Measurements from ENCODE around the gene LAMC2.

The LAMC2 gene

DNA sequence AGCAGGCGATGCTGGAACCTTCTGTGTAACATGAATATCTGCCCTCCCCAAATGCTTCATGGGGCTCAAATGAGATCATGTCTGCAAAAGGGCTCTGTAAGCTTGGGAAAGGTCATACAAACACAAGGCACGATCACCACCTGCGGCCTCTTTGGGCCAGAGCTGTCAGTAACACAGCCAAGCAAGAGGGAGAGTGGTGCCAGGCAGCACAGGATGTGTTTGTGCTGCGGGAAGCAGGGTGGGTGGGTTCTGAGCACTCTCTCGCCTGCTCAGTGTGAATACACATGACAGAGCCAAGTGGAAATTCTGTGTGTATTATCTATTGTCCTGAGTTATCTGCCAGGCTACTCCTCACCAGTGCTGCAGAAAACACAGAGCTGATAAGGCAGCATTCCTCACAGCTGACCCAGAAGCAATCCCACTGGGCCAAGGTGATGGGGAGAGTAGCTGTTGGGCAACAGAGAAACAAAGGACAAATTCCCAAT is 101.2 kb downstream of the LAMC2 start:
- no peak for DNase-seq (ENCODE audit: low spot score)

DNA sequence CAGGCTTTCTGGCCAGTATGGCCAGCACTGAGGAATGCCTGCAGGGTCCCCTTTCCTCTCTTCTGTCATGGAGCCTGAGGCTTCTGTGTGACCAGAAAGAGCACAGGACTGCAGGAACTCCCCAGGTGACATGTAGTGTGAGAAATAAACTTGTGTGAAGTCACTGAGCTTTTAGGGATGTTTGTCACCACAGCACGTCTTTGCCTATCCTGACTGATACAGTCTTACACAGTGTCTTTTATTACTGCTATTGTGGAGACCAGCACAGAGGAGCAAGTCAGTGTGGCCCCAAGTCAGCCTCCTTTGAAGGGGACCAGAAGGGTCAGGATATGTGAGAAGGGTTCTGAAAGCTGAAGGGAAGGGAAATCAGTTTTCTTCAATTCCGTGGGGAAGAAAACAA is 102.5 kb downstream of the LAMC2 start:
- DNase-seq (ENCODE audit: low spot score) = no peak

DNA sequence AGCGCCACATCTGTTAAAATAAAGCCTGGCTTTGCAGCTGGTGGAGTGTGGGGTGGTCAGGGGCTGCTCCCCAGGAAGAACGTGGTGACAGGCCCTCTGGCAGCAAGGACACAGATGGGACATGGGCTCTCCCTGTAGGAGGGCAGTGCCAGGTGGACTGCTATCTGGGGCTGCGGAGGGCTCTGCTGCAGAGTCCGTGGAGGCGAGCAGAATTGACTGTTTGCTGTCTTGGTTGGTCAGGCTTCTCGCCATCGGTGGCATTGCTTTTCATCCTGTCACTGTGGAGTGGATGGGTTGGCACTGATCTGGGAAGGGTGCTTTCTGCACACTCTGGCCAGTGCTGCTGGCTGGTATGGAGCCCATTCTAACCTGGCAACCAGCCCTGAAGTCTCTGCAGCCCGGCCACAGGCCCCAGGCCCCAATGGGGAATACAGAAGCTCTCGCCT is 103.0 kb downstream of the LAMC2 start:
- DNase-seq (ENCODE audit: low spot score) = no peak

DNA sequence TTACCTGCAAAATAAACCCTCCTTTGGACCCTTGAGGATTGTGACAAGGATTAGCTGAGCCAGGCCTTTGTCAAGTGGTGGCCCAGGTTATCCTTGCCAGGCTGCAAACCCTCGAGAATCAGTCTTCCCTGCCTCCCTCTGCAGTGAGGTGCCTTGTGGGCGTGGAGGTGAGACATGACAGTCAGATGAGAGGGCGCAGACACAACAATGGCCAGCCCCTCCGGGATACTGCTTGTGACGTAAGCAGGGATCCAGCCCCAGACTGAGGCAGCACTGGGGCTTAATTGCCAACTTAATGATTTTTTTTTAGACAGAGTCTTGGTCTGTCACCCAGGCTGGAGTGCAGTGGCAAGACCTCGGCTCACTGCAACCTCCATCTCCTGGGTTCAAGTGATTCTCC is 104.6 kb downstream of the LAMC2 start:
- DNase-seq (ENCODE audit: low spot score) = no peak

DNA sequence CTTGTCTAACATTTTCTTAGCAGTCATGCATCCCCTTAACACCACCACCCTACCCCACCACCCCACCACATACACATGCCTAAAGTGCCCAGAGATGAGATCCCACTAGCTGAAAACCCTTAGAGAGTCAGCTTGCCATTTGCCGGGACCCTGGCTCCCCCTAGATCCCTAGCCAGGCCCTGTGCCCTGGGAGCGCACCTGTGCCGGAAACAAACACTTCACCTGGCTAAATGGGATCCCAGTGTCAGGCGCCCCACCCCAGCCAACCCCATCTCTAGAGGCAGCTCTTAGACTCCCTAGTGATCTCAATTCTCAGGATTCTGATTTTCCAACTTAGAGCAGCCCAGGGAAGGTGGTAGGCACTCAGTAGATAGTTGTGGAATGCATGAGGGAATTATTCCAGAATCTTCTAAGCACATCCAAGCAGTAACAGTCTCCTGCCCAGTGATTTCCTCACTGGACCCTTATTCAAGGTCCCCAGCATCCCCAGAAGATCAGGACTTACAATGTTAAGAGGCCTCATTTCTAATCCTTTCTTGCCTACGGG is 105.2 kb downstream of the LAMC2 start:
- DNase-seq (ENCODE audit: low spot score) = no peak

DNA sequence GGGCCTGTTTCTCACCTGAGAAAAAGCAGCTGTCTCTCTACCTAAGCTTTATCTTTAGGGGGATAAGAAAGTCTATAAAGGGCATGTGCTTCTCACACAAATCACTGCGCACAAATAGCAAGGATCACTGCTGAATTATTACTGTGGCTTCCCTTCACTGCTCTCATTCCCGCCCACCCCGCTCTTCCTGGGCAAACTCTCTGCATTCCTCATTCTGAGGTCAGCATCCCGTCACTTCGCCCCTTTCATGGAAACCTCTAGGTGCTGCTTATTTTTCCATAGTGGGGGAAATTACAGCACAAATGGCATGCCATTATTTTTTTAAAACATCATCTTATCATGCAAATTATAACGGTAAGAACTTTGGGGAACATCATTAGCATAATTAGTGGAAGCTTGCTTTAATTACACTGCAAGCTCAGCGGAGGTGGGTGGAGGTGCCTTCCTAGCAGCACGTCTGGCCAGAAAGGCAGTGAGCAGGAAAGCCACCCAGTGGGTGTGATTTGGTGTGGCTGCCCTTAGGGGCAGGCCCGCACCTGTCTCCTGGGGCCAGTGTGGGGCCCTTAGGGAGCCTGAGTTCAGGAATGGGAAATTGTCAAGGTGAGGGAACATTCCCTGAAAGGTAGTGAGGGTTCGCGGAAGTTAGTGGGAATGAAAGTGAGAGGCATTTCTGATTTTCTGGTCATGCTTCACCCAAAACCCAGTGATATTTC is 105.9 kb downstream of the LAMC2 start:
- peak; percentile 70 for DNase-seq (ENCODE audit: low spot score)

DNA sequence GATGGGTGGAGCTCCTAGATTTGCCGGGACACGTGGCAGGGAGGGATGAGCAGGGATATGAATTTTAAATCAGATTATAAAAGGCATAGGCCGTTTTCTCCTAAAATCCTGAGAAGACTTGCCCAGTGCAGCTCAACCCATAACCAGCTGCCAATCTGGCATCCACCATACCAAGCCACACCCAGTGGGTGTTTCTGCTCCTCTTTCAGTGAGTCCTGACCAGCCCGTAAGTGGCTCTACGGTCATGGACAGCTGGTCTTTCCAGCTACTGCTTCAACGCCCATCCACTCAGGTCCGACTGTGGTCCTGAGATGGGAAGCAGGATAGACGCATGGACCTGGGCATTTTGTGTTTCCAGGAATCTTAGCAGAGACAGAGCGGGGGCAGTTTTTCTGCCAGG is 107.2 kb downstream of the LAMC2 start:
- no peak for DNase-seq (ENCODE audit: low spot score)

DNA sequence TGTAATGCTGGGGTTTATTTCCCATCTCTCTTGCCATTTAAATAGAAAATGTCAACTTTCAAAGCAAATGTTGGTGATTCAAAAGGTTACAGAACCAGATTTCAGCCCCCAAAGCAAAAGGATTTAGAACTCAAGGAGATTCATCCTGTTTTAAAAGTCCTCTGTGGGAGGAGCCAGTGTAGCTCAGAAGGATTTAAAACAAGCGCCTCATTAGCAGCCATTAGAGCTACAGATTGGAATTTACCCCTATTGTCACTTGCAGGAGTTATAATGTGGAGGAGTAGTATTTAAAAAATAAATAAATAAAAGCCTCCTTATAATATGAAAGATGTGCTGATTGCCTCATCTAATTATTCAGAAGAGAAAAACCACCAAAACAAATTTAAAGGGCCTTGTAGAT is 107.8 kb downstream of the LAMC2 start:
- DNase-seq (ENCODE audit: low spot score) = no peak

All from kidney tubule cell (primary cell).